Measurements from ENCODE around the gene CIROP.

Gene CIROP

GRCh38 chr14:23093991-23094665 is 10.7 kb downstream of the CIROP start:
- no peak for DNase-seq (ENCODE audit: low spot score)

- DNase-seq (ENCODE audit: low spot score): no peak
These were observed 11.3 kb downstream of the CIROP start for GRCh38 chr14:23093526-23093925.

GRCh38 chr14:23093104-23093503 is 11.7 kb downstream of the CIROP start:
- DNase-seq (ENCODE audit: low spot score): no peak

- no peak for DNase-seq (ENCODE audit: low spot score)
These were observed 13.2 kb downstream of the CIROP start for GRCh38 chr14:23091294-23092225.

GRCh38 chr14:23090254-23090636 is 14.5 kb downstream of the CIROP start:
- no peak for DNase-seq (ENCODE audit: low spot score)

- no peak for DNase-seq (ENCODE audit: low spot score)
These were observed 15.1 kb downstream of the CIROP start for GRCh38 chr14:23089498-23090253.

- no peak for DNase-seq (ENCODE audit: low spot score)
These were observed 18.2 kb downstream of the CIROP start for GRCh38 chr14:23086565-23086964.

- no peak for DNase-seq (ENCODE audit: low spot score)
These were observed 19.3 kb downstream of the CIROP start for GRCh38 chr14:23085458-23085857.

- no peak for DNase-seq (ENCODE audit: low spot score)
These were observed 24.3 kb downstream of the CIROP start for GRCh38 chr14:23080474-23080873.

GRCh38 chr14:23079716-23080115 is 25.1 kb downstream of the CIROP start:
- DNase-seq (ENCODE audit: low spot score): no peak

- DNase-seq (ENCODE audit: low spot score): no peak
These were observed 26.1 kb downstream of the CIROP start for GRCh38 chr14:23078692-23079116.

GRCh38 chr14:23077962-23078361 is 26.8 kb downstream of the CIROP start:
- DNase-seq (ENCODE audit: low spot score): no peak

GRCh38 chr14:23076785-23077408 is 27.9 kb downstream of the CIROP start:
- DNase-seq (ENCODE audit: low spot score): peak; percentile 57

GRCh38 chr14:23074906-23075305 is 29.9 kb downstream of the CIROP start:
- DNase-seq (ENCODE audit: low spot score): no peak

- no peak for DNase-seq (ENCODE audit: low spot score)
These were observed 32.8 kb downstream of the CIROP start for GRCh38 chr14:23071921-23072539.

- peak; percentile 75 for DNase-seq (ENCODE audit: low spot score)
These were observed 33.4 kb downstream of the CIROP start for GRCh38 chr14:23071244-23071920.

- DNase-seq (ENCODE audit: low spot score): no peak
These were observed 34.3 kb downstream of the CIROP start for GRCh38 chr14:23070262-23071129.

- DNase-seq (ENCODE audit: low spot score): no peak
These were observed 35.4 kb downstream of the CIROP start for GRCh38 chr14:23069413-23069806.

- DNase-seq (ENCODE audit: low spot score): peak; percentile 77
These were observed 35.9 kb downstream of the CIROP start for GRCh38 chr14:23068789-23069412.

Measured in CD4-positive, alpha-beta T cell treated with Interleukin-15 for 4 hours (primary cell).